ENCODE data around the gene DRG2. TPM values are rescaled to one million over a fixed set of nuclear protein-coding genes. Genes with fewer than 3 reads are reported as not detected.

DRG2 gene
- total RNA-seq, 4 donors from 2014 or later = 27.4 to 43.7 (median 33.9) TPM

GRCh38 chr17:18139949-18140348, 52.2 kb downstream of the DRG2 start:
- no peak for ATAC-seq
- H3K4me3 ChIP-seq = no peak overlapping the region
- H3K27me3 ChIP-seq = peaks cover 62% of the 10 kb centered on the region
- TF ChIP-seq POLR2AphosphoS5 (IDR thresholded peaks at IDR 0.05) (no peak), CTCF (IDR thresholded peaks at IDR 0.05) (no peak), POLR2A (IDR thresholded peaks at IDR 0.05) (no peak), EP300 (IDR thresholded peaks at IDR 0.05) (no peak)
- H3K27ac ChIP-seq = no peak overlapping the region
- no peaks in the 10 kb centered on the region for H3K36me3 ChIP-seq
- H3K4me1 ChIP-seq = peaks cover 0 to 9% (median 0%) of the 10 kb centered on the region in 3 donors
- no CpG with 5 or more reads among the region's 3 CpGs for WGBS, 2 donors (ENCODE audit: low coverage in 1 of 2)
- no peaks in the 10 kb centered on the region for H3K9me3 ChIP-seq

GRCh38 chr17:18140648-18141047, 52.9 kb downstream of the DRG2 start:
- no peak overlapping the region for H3K27ac ChIP-seq
- H3K36me3 ChIP-seq = no peaks in the 10 kb centered on the region

GRCh38 chr17:18141210-18141803, 53.6 kb downstream of the DRG2 start:
- Histone ChIP-seq H3K27me3 (peaks cover 48% of the 10 kb centered on the region), H3K27ac (no peak overlapping the region), H3K9me3 (no peaks in the 10 kb centered on the region), H3K4me3 (no peak overlapping the region), H3K36me3 (no peaks in the 10 kb centered on the region), H3K4me1 (peaks cover 0 to 9% (median 0%) of the 10 kb centered on the region in 3 donors)
- peak; percentile 34 for ATAC-seq
- TF ChIP-seq CTCF (IDR thresholded peaks at IDR 0.05) = peak in 3 of 4 experiments; percentile 62 to 76 (median 71)
- TF ChIP-seq POLR2A (IDR thresholded peaks at IDR 0.05) = no peak
- WGBS, 2 donors (ENCODE audit: low coverage in 1 of 2) = 12 to 27% methylated on average over 6 of the region's 9 CpGs

More at GRCh38 chr17:18140648-18141047, 52.9 kb downstream of the DRG2 start:
- no CpG with 5 or more reads among the region's 3 CpGs for WGBS, 2 donors (ENCODE audit: low coverage in 1 of 2)
- no peaks in the 10 kb centered on the region for H3K9me3 ChIP-seq
- TF ChIP-seq CTCF (IDR thresholded peaks at IDR 0.05) (no peak), EP300 (IDR thresholded peaks at IDR 0.05) (no peak), POLR2A (IDR thresholded peaks at IDR 0.05) (no peak), POLR2AphosphoS5 (IDR thresholded peaks at IDR 0.05) (no peak)
- peaks cover 55% of the 10 kb centered on the region for H3K27me3 ChIP-seq
- H3K4me1 ChIP-seq = peaks cover 0 to 9% (median 0%) of the 10 kb centered on the region in 3 donors
- no peak for ATAC-seq
- H3K4me3 ChIP-seq = no peak overlapping the region

GRCh38 chr17:18142417-18142816, 54.7 kb downstream of the DRG2 start:
- Histone ChIP-seq H3K4me1 (peaks cover 0 to 9% (median 0%) of the 10 kb centered on the region in 3 donors), H3K27me3 (peaks cover 37% of the 10 kb centered on the region), H3K36me3 (no peaks in the 10 kb centered on the region), H3K9me3 (no peaks in the 10 kb centered on the region), H3K27ac (no peak overlapping the region), H3K4me3 (no peak overlapping the region)
- ATAC-seq = no peak
- no peak for TF ChIP-seq EP300 (IDR thresholded peaks at IDR 0.05)
- no peak for TF ChIP-seq POLR2A (IDR thresholded peaks at IDR 0.05)
- TF ChIP-seq CTCF (IDR thresholded peaks at IDR 0.05) = no peak
- no peak for TF ChIP-seq POLR2AphosphoS5 (IDR thresholded peaks at IDR 0.05)
- WGBS, 2 donors (ENCODE audit: low coverage in 1 of 2) = 80 to 100% methylated on average over 1 to 2 of the region's 3 CpGs
